HG03469 (cell line): ENCODE results near the gene NEK2.
"Not testable (repeated sequence)": the region's sequence is repeated elsewhere in the genome, so short reads cannot be mapped to it uniquely, and the experiment has no call there.

Experiments
- ATAC-seq: cut with Tn5 transposase; IDR thresholded peaks from one replicate; pipeline ENCODE4 v1.9.1; 2021; ENCODE audit warnings: mild to moderate bottlenecking, moderate library complexity, moderate number of reproducible peaks; ENCODE audit not compliant: unreplicated experiment

The NEK2 gene

GRCh38 chr1:211695135-211695816, 19.9 kb upstream of the NEK2 start:
- ATAC-seq = peak; percentile 60

- ATAC-seq = not testable (repeated sequence)
Observed at GRCh38 chr1:211693911-211694310, 18.5 kb upstream of the NEK2 start.

- no peak for ATAC-seq
Observed at GRCh38 chr1:211688421-211688820, 13.0 kb upstream of the NEK2 start.

- no peak for ATAC-seq
Observed at GRCh38 chr1:211687462-211688215, 12.2 kb upstream of the NEK2 start.

GRCh38 chr1:211685823-211686222, 10.4 kb upstream of the NEK2 start:
- no peak for ATAC-seq

GRCh38 chr1:211684791-211685190, 9.4 kb upstream of the NEK2 start:
- no peak for ATAC-seq

- no peak for ATAC-seq
Observed at GRCh38 chr1:211684331-211684730, 8.9 kb upstream of the NEK2 start.

- ATAC-seq = no peak
Observed at GRCh38 chr1:211683396-211684297, 8.2 kb upstream of the NEK2 start.

- ATAC-seq = not testable (repeated sequence)
Observed at GRCh38 chr1:211682186-211682585, 6.8 kb upstream of the NEK2 start.

GRCh38 chr1:211680752-211681327, 5.4 kb upstream of the NEK2 start:
- peak; percentile 50 for ATAC-seq

GRCh38 chr1:211677659-211678058, 2.2 kb upstream of the NEK2 start:
- ATAC-seq = no peak

GRCh38 chr1:211676761-211677160, 1.3 kb upstream of the NEK2 start:
- no peak for ATAC-seq

- ATAC-seq = no peak
Observed at GRCh38 chr1:211676106-211676583, 724 bp upstream of the NEK2 start.

GRCh38 chr1:211667065-211667617, 8.3 kb downstream of the NEK2 start:
- ATAC-seq = no peak

- no peak for ATAC-seq
Observed at GRCh38 chr1:211660718-211661222, 14.7 kb downstream of the NEK2 start.

GRCh38 chr1:211656728-211657127, 18.7 kb downstream of the NEK2 start:
- ATAC-seq = no peak

GRCh38 chr1:211654838-211655787, 20.3 kb downstream of the NEK2 start:
- peak; percentile 88 for ATAC-seq

GRCh38 chr1:211653959-211654496, 21.4 kb downstream of the NEK2 start:
- no peak for ATAC-seq

- no peak for ATAC-seq
Observed at GRCh38 chr1:211653293-211653692, 22.1 kb downstream of the NEK2 start.
